ENCODE data around the gene FKBP4. TPM values are rescaled to one million over a fixed set of nuclear protein-coding genes. Genes with fewer than 3 reads are reported as not detected.

The FKBP4 gene
- total and polyA plus RNA-seq, 2 of the 13 experiments (the other 11 are each of a cell fraction or from before 2014, with no cell fraction given), result 25.7 to 66.1 TPM

GRCh38 chr12:2752676-2753371 is 41.9 kb upstream of the FKBP4 start (continued):
- TF ChIP-seq RFXANK (CRISPR knock-in tag; IDR thresholded peaks at IDR 0.05), result peak; percentile 97
- TF ChIP-seq ZBTB38 (CRISPR knock-in tag; IDR thresholded peaks at IDR 0.05), result peak; percentile 99
- peak; percentile 97 for TF ChIP-seq NFE2L1 (CRISPR knock-in tag; IDR thresholded peaks at IDR 0.05; ENCODE audit: borderline replicate concordance)
- TF ChIP-seq MYC (CRISPR knock-in tag; IDR thresholded peaks at IDR 0.05; ENCODE audit: borderline replicate concordance), result peak; percentile 94
- peak; percentile 98 for TF ChIP-seq PITX1 (CRISPR knock-in tag; IDR thresholded peaks at IDR 0.05)
- peak; percentile 97 for TF ChIP-seq ZBTB2 (CRISPR knock-in tag; IDR thresholded peaks at IDR 0.05; ENCODE audit: low read depth)
- peak; percentile 100 for TF ChIP-seq ZNF552 (CRISPR knock-in tag; IDR thresholded peaks at IDR 0.05; ENCODE audit: borderline replicate concordance)
- peak; percentile 100 for TF ChIP-seq ZSCAN20 (CRISPR knock-in tag; IDR thresholded peaks at IDR 0.05; ENCODE audit: borderline replicate concordance)
- TF ChIP-seq ZNF670 (CRISPR knock-in tag; IDR thresholded peaks at IDR 0.05; ENCODE audit: borderline replicate concordance), result peak; percentile 100
- peak; percentile 99 for TF ChIP-seq ZNF484 (CRISPR knock-in tag; IDR thresholded peaks at IDR 0.05; ENCODE audit: borderline replicate concordance, low read depth)
- TF ChIP-seq GRHL1 (CRISPR knock-in tag; conservative IDR thresholded peaks at IDR 0.05), result peak; percentile 77; the same call in 1 of the 2 replicates
- TF ChIP-seq SRSF9 (IDR thresholded peaks at IDR 0.05; ENCODE audit: borderline replicate concordance, insufficient read depth, low read depth, low read length, poor library complexity, severe bottlenecking), result no peak
- peak; percentile 94 for TF ChIP-seq AFF4 (CRISPR knock-in tag; IDR thresholded peaks at IDR 0.05)
- peak; percentile 39 for TF ChIP-seq CTCF (CRISPR knock-in tag; IDR thresholded peaks at IDR 0.05)
- peak; percentile 95 for TF ChIP-seq ARID5B (CRISPR knock-in tag; IDR thresholded peaks at IDR 0.05)

Measured in HepG2 (cell line).